Sigmoid colon (tissue), 4 donors: Measurements from ENCODE around the gene SPAG4.

Experiments used
- CTCF ChIP-seq, 4 experiments: fragments of 450-650 bp in 3 of 4; fragments of 200-600 bp in 1 of 4; IDR thresholded peaks; one replicate each; pipeline ENCODE4 v1.5.1; 2016 to 2019; ENCODE audit warnings: antibody characterized with exemption in 4 of 4, mild to moderate bottlenecking in 3 of 4, moderate library complexity in 2 of 4
- EP300 ChIP-seq, 4 donors: sonication (generic); formaldehyde crosslinking; IDR thresholded peaks; one replicate each; pipeline ENCODE4 v1.6.1; 2017; ENCODE audit warnings: antibody characterized with exemption in 4 of 4
- POLR2A ChIP-seq, 2 donors: fragments of 450-650 bp; IDR thresholded peaks; one replicate each; pipeline ENCODE4 v1.6.1; 2016; ENCODE audit warnings: antibody characterized with exemption in 2 of 2, mild to moderate bottlenecking in 2 of 2, moderate library complexity in 2 of 2
- POLR2AphosphoS5 ChIP-seq, 4 donors: sonication (generic); formaldehyde crosslinking; IDR thresholded peaks; one replicate each; pipeline ENCODE4 v1.6.1; 2017; ENCODE audit warnings: antibody characterized with exemption in 4 of 4

GRCh38 chr20:35601990-35602389, 13.6 kb upstream of the SPAG4 start:
- no peak for TF ChIP-seq CTCF (IDR thresholded peaks at IDR 0.05)
- no peak for TF ChIP-seq EP300 (IDR thresholded peaks at IDR 0.05)
- TF ChIP-seq POLR2A (IDR thresholded peaks at IDR 0.05), result no peak
- no peak for TF ChIP-seq POLR2AphosphoS5 (IDR thresholded peaks at IDR 0.05)
